HFFc6 (cell line): ENCODE results near the gene PPARG. TPM values are rescaled to one million over a fixed set of nuclear protein-coding genes. Genes with fewer than 3 reads are reported as not detected.

Experiments used
- DNase-seq: peaks from one replicate; pipeline ENCODE4 v3.0.0-alpha.2; 2018
- H3K27ac Mint-ChIP-seq: 2 replicates; pipeline ENCODE4 v1.8.0; 2020; ENCODE audit warnings: mild to moderate bottlenecking, mixed read lengths
- H3K27me3 Mint-ChIP-seq: 2 replicates; pipeline ENCODE4 v1.8.0; 2021; ENCODE audit warnings: mild to moderate bottlenecking, moderate library complexity, mixed read lengths; ENCODE audit not compliant: insufficient read depth
- H3K36me3 Mint-ChIP-seq: 2 replicates; pipeline ENCODE4 v1.8.0; 2021; ENCODE audit warnings: low read depth, mixed read lengths
- H3K4me1 Mint-ChIP-seq: 2 replicates; pipeline ENCODE4 v1.8.0; 2020; ENCODE audit warnings: low read depth, mixed read lengths
- H3K4me3 Mint-ChIP-seq: 2 replicates; pipeline ENCODE4 v1.8.0; 2020; ENCODE audit warnings: mild to moderate bottlenecking, moderate library complexity, mixed read lengths
- H3K9me3 Mint-ChIP-seq: 2 replicates; pipeline ENCODE4 v1.8.0; 2020; ENCODE audit warnings: mild to moderate bottlenecking, mixed read lengths
- total RNA-seq, 6 experiments: library from RNA; stranded (reverse); fragmentation: NEBNext Ultra II Directional; extraction: Animal tissue kit (Norgen Biotek cat#: 25700); gene quantifications; 2 replicates in 1 of 6; 3 replicates in 5 of 6; pipeline ENCODE4 v1.2.3, GENCODE V29; 2021
- TF ChIP-seq, protein P1 (sequence below): fragments of 200-600 bp; sonication (generic); IDR thresholded peaks from 2 replicates; pipeline ENCODE4 v1.5.0; 2021; ENCODE audit warnings: antibody characterized with exemption, mild to moderate bottlenecking

Gene PPARG
- total RNA-seq, 6 experiments from 2014 or later, result 3.7 to 4.8 (median 4.0) TPM

DNA sequence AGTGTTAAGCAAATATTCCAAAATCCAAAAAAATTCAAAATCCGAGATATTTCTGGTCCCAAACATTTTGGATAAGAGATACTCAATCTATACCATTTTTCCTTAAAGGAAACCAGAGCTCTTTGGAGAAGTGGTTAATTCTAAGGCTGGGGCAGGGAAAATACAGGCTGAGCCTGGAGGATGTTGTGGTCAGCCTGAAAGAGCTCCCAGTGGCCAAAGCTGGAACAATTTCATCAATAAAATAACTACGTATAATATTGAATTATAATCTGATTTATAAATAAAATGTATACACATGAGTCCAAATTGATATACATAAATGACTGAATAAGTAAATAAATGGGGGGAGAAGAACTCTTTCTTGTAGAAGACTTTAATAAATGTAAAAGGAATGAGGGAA is 24.6 kb downstream of the PPARG start:
- Mint-ChIP-seq H3K9me3 (peaks cover 4% of the 10 kb centered on the region), H3K27ac (no peak overlapping the region), H3K4me3 (no peak overlapping the region), H3K27me3 (no peaks in the 10 kb centered on the region), H3K36me3 (peaks cover 7% of the 10 kb centered on the region; the same call in 1 of the 2 replicates), H3K4me1 (peaks cover 13% of the 10 kb centered on the region)
- TF ChIP-seq, protein P1, sequence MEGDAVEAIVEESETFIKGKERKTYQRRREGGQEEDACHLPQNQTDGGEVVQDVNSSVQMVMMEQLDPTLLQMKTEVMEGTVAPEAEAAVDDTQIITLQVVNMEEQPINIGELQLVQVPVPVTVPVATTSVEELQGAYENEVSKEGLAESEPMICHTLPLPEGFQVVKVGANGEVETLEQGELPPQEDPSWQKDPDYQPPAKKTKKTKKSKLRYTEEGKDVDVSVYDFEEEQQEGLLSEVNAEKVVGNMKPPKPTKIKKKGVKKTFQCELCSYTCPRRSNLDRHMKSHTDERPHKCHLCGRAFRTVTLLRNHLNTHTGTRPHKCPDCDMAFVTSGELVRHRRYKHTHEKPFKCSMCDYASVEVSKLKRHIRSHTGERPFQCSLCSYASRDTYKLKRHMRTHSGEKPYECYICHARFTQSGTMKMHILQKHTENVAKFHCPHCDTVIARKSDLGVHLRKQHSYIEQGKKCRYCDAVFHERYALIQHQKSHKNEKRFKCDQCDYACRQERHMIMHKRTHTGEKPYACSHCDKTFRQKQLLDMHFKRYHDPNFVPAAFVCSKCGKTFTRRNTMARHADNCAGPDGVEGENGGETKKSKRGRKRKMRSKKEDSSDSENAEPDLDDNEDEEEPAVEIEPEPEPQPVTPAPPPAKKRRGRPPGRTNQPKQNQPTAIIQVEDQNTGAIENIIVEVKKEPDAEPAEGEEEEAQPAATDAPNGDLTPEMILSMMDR, result peak; percentile 40
- no peak for DNase-seq

DNA sequence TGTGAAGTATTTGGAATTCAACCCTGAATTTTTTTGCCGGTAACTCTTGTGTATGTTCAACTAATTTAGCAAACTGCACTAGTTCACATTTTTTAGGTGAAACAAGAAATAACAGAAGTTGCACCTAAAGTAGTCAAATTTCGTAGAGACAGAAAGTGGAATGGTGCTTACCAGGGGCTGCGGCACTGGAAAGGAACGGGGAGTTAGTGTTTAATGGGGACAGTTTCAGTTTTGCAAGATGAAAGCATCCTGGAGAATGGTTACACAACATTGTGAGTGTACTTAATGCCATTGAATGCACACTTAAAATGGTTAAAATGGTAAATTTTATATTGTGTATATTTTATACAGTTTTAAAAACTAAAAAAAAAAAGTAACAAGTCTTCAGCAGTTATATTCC is 27.4 kb downstream of the PPARG start:
- Mint-ChIP-seq H3K27me3 (peaks cover 2% of the 10 kb centered on the region; the same call in 1 of the 2 replicates), H3K4me1 (peaks cover 8% of the 10 kb centered on the region), H3K4me3 (no peak overlapping the region), H3K36me3 (no peaks in the 10 kb centered on the region), H3K27ac (no peak overlapping the region), H3K9me3 (no peaks in the 10 kb centered on the region)
- DNase-seq, result no peak
- TF ChIP-seq, protein P1, result no peak

DNA sequence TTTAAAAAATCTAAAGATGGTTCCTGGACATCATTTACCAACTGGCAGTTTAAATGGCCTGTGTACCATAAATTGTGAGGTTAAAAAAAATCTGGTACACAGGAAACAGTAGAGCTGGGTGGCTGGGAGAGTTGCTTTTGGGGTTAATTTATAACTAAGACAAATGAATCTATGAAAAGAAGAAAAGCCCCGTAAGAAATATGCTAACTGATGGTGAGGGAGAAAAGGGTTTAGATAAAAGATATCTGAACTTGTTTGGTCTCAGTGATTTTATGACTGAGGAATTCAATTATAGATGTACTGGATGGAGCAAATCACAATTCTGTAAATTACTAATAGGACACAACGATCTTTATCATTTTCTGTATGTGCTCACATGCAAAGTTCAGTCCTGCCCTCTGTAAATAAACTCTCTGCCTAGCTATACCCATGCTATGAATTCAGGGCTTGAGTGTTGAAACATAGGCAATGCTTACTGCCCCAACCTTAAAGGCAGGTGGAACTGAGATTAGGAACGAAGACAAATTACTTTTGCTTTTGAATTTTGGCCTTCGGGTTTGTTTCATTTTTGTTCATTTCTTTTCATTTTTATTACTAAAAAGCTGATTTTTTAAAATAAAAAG is 28.0 kb downstream of the PPARG start:
- Mint-ChIP-seq H3K4me3 (no peak overlapping the region), H3K4me1 (peaks cover 4% of the 10 kb centered on the region), H3K27ac (no peak overlapping the region), H3K9me3 (no peaks in the 10 kb centered on the region), H3K36me3 (no peaks in the 10 kb centered on the region), H3K27me3 (peaks cover 2% of the 10 kb centered on the region; the same call in 1 of the 2 replicates)
- TF ChIP-seq, protein P1, result no peak
- DNase-seq, result no peak

DNA sequence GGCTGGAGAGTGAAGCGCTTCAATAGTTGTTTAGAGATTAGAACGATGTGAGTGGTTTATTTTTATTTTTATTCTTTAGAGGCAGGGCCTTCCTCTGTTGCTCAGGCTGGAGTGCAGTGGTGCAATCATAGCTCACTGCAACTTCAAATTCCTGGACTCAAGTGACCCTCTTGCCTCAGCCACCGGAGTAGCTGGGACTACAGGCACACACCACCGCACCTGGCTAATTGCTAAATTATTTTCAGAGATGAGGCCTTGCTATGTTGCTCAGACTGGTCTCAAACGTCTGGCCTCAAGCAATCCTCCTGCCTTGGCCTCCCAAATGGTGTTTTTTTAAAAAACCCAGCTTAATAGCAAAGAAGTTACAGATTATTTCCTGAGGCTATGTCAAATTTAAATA is 29.0 kb downstream of the PPARG start:
- DNase-seq, result no peak
- Mint-ChIP-seq H3K27ac (no peak overlapping the region), H3K4me1 (no peaks in the 10 kb centered on the region), H3K36me3 (no peaks in the 10 kb centered on the region), H3K27me3 (peaks cover 3% of the 10 kb centered on the region), H3K9me3 (no peaks in the 10 kb centered on the region), H3K4me3 (no peak overlapping the region)
- TF ChIP-seq, protein P1, result no peak

DNA sequence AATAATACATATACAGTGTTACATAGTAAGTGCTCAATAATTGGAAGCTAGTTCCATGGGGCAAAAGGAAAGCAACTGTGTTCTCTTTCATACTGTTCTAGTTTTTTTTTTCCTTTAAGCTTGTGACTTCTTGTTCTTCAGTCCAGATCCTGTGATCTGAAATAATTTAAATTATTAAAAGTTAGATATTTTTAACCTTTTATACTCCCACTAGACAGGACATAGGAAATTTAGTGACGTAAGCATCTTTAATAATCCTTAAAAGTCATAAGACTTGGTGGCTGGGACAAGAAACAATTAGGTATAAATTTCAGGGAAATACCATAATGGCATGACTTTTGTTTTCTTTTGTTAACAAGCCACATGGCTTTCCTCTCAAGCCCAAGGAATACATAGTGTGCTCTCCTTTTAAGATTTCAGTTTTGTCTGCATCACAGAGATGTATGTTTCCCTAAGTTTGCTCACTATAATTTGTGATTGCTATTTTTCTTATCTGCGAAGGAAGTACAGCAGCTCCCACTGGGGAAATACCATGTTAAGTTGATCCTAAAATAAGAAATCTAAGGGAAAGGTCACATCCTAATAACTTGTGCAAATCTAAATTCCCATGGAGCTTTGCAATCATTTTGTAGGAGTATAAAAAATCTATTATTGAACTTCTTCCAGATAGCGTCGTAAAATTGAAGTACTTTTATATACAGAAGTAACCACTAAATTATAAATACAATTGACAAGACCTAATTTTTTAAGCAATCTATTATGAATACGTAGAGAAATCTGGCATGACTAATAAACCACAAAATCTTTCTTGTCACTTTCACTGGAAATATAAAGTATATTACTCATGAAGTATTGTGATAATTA is 30.1 kb downstream of the PPARG start:
- TF ChIP-seq, protein P1, result no peak
- H3K36me3 Mint-ChIP-seq, result no peaks in the 10 kb centered on the region
- no peak for DNase-seq
- H3K4me1 Mint-ChIP-seq, result no peaks in the 10 kb centered on the region
- H3K27me3 Mint-ChIP-seq, result peaks cover 4% of the 10 kb centered on the region
- no peaks in the 10 kb centered on the region for H3K9me3 Mint-ChIP-seq
- H3K27ac Mint-ChIP-seq, result no peak overlapping the region
- H3K4me3 Mint-ChIP-seq, result no peak overlapping the region
